Adipose tissue (tissue), 3 donors: ENCODE data around the gene GNAQ. TPM values are rescaled to one million over a fixed set of nuclear protein-coding genes. Genes with fewer than 3 reads are reported as not detected.

Source experiments
- H3K27ac ChIP-seq: one replicate; pipeline ENCODE4 v1.5.1; 2013; ENCODE audit warnings: low read depth, low read length
- WGBS, 3 donors: extraction: QIAGEN DNeasy Blood & Tissue Kit; methylation state at CpG; one replicate each; pipeline ENCODE4 v1.1.7; 2013; 5-methylcytosine and 5-hydroxymethylcytosine counted together
- polyA plus RNA-seq, 3 donors: library from polyadenylated mRNA; stranded (reverse); fragments of 200-250 nt; gene quantifications; one replicate each; pipeline ENCODE4 v1.2.3, GENCODE V29; 2013
- donor health status: healthy with polysubstance abuse.
- donor health status: Bipolar disorder and iron deficiency.
- donor health status: healthy.

The GNAQ gene
- polyA plus RNA-seq, 3 donors = 6.3 to 24.9 (median 16.8) TPM

- H3K27ac ChIP-seq = no peak overlapping the region
- WGBS, 3 donors = 65 to 89% (median 75%) methylated on average over 7 of the region's 7 CpGs
Observed at GRCh38 chr9:77982581-77983319, 48.9 kb downstream of the GNAQ start.

GRCh38 chr9:77981907-77982306 lies 49.7 kb downstream of the GNAQ start:
- H3K27ac ChIP-seq = no peak overlapping the region
- 79 to 97% (median 81%) methylated on average over 1 of the region's 1 CpG for WGBS, 3 donors

- WGBS, 3 donors = 2 to 23% (median 13%) methylated on average over 2 of the region's 2 CpGs
- H3K27ac ChIP-seq = no peak overlapping the region
Observed at GRCh38 chr9:77981332-77981731, 50.3 kb downstream of the GNAQ start.

GRCh38 chr9:77980622-77981021 lies 51.0 kb downstream of the GNAQ start:
- H3K27ac ChIP-seq = no peak overlapping the region

- WGBS, 3 donors = 44 to 83% (median 44%) methylated on average over 3 of the region's 3 CpGs
- H3K27ac ChIP-seq = no peak overlapping the region
Observed at GRCh38 chr9:77978086-77978781, 53.4 kb downstream of the GNAQ start.

GRCh38 chr9:77977210-77977611 lies 54.4 kb downstream of the GNAQ start:
- H3K27ac ChIP-seq = no peak overlapping the region
- WGBS, 3 donors = 34 to 45% (median 42%) methylated on average over 4 of the region's 4 CpGs

GRCh38 chr9:77975806-77976205 lies 55.8 kb downstream of the GNAQ start:
- 83 to 91% (median 90%) methylated on average over 5 of the region's 5 CpGs for WGBS, 3 donors
- H3K27ac ChIP-seq = no peak overlapping the region

- WGBS, 3 donors = 58 to 73% (median 66%) methylated on average over 2 of the region's 2 CpGs
- no peak overlapping the region for H3K27ac ChIP-seq
Observed at GRCh38 chr9:77975036-77975435, 56.6 kb downstream of the GNAQ start.

GRCh38 chr9:77974434-77974833 lies 57.2 kb downstream of the GNAQ start:
- WGBS, 3 donors = 64 to 79% (median 73%) methylated on average over 2 of the region's 2 CpGs
- H3K27ac ChIP-seq = no peak overlapping the region

GRCh38 chr9:77969083-77969482 lies 62.5 kb downstream of the GNAQ start:
- WGBS, 3 donors = 71 to 98% (median 78%) methylated on average over 4 of the region's 4 CpGs
- H3K27ac ChIP-seq = no peak overlapping the region

GRCh38 chr9:77968506-77968905 lies 63.1 kb downstream of the GNAQ start:
- WGBS, 3 donors = 48 to 78% (median 53%) methylated on average over 3 of the region's 3 CpGs

GRCh38 chr9:77966718-77967117 lies 64.9 kb downstream of the GNAQ start:
- 80 to 83% (median 82%) methylated on average over 8 of the region's 8 CpGs for WGBS, 3 donors
- H3K27ac ChIP-seq = no peak overlapping the region

More at GRCh38 chr9:77968506-77968905, 63.1 kb downstream of the GNAQ start:
- H3K27ac ChIP-seq = no peak overlapping the region

- H3K27ac ChIP-seq = no peak overlapping the region
- 43 to 78% (median 75%) methylated on average over 6 of the region's 6 CpGs for WGBS, 3 donors
Observed at GRCh38 chr9:77965445-77966123, 66.0 kb downstream of the GNAQ start.

- 74 to 87% (median 83%) methylated on average over 3 of the region's 3 CpGs for WGBS, 3 donors
- H3K27ac ChIP-seq = no peak overlapping the region
Observed at GRCh38 chr9:77964258-77964657, 67.4 kb downstream of the GNAQ start.

GRCh38 chr9:77961541-77961940 lies 70.1 kb downstream of the GNAQ start:
- no peak overlapping the region for H3K27ac ChIP-seq
- WGBS, 3 donors = 72 to 89% (median 75%) methylated on average over 1 of the region's 1 CpG

GRCh38 chr9:77960356-77961153 lies 71.1 kb downstream of the GNAQ start:
- WGBS, 3 donors = 75 to 83% (median 78%) methylated on average over 5 of the region's 5 CpGs
- no peak overlapping the region for H3K27ac ChIP-seq

- 100% methylated on average over 1 of the region's 1 CpG for WGBS, 3 donors
- no peak overlapping the region for H3K27ac ChIP-seq
Observed at GRCh38 chr9:77959803-77960202, 71.8 kb downstream of the GNAQ start.

GRCh38 chr9:77957652-77958051 lies 74.0 kb downstream of the GNAQ start:
- H3K27ac ChIP-seq = no peak overlapping the region
- WGBS, 3 donors = 59 to 93% (median 76%) methylated on average over 5 of the region's 5 CpGs

GRCh38 chr9:77956555-77956954 lies 75.1 kb downstream of the GNAQ start:
- WGBS, 3 donors = 43 to 76% (median 45%) methylated on average over 2 of the region's 2 CpGs

More at GRCh38 chr9:77956555-77956954, 75.1 kb downstream of the GNAQ start:
- H3K27ac ChIP-seq = no peak overlapping the region
